Measurements from ENCODE around the gene MICAL3. TPM values are rescaled to one million over a fixed set of nuclear protein-coding genes. Genes with fewer than 3 reads are reported as not detected.

The MICAL3 gene
- total RNA-seq, 1 experiment from 2014 or later = 47.1 TPM

DNA sequence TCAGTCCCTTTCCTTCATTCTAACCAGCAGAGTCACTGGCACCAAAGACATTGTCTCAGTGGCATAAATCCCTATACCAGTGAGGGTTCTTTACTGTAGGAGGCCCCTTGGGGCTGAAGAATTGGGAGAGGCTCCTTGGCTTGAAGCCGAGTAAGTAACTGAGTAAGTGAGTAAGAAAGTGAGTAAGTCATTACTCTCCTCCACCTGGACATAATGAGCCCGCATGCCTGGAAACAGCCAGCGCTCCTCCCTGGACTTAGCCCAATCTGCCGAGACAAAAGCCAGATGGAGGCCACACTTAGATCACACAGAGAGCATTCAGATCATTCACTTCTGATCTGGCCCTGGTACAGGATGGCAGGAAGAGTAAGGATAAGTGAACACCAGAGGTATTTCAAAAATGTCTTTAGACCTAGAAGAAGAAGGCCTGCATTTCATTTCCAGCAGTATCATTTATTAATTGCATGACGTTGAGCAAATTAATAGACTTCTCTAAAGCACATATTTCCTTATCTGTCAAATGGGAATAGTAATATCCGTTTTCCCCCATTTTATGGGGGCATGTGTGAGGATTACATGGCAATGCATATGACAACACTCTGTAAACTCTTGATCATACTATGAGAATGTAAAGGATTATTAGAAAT is 8.2 kb upstream of the MICAL3 start:
- Histone ChIP-seq H3K9me3 (ENCODE audit: control insufficient read depth, insufficient read depth, low read depth, low read length) (no peaks in the 10 kb centered on the region), H3K27me3 (ENCODE audit: control insufficient read depth, insufficient read depth, low read length) (no peaks in the 10 kb centered on the region), H3K4me3 (ENCODE audit: low read depth in 2 of 2, low read length in 2 of 2) (no peak overlapping the region), H3K4me1 (ENCODE audit: control insufficient read depth, insufficient read depth, low read length) (no peaks in the 10 kb centered on the region), H3K36me3 (ENCODE audit: control insufficient read depth, insufficient read depth, low read length) (no peaks in the 10 kb centered on the region), H3K27ac (ENCODE audit: low read length) (no peak overlapping the region)
- no TSS peak for BruUV-seq (replicated peaks)
- no peak for TF ChIP-seq SIN3A (IDR thresholded peaks at IDR 0.05; ENCODE audit: borderline replicate concordance, insufficient read depth, low read depth, low read length)
- no peak for TF ChIP-seq POLR2AphosphoS5 (IDR thresholded peaks at IDR 0.05; ENCODE audit: low read depth, low read length)
- TF ChIP-seq, protein P1, sequence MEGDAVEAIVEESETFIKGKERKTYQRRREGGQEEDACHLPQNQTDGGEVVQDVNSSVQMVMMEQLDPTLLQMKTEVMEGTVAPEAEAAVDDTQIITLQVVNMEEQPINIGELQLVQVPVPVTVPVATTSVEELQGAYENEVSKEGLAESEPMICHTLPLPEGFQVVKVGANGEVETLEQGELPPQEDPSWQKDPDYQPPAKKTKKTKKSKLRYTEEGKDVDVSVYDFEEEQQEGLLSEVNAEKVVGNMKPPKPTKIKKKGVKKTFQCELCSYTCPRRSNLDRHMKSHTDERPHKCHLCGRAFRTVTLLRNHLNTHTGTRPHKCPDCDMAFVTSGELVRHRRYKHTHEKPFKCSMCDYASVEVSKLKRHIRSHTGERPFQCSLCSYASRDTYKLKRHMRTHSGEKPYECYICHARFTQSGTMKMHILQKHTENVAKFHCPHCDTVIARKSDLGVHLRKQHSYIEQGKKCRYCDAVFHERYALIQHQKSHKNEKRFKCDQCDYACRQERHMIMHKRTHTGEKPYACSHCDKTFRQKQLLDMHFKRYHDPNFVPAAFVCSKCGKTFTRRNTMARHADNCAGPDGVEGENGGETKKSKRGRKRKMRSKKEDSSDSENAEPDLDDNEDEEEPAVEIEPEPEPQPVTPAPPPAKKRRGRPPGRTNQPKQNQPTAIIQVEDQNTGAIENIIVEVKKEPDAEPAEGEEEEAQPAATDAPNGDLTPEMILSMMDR (IDR thresholded peaks at IDR 0.05) = no peak
- TF ChIP-seq, protein P2, sequence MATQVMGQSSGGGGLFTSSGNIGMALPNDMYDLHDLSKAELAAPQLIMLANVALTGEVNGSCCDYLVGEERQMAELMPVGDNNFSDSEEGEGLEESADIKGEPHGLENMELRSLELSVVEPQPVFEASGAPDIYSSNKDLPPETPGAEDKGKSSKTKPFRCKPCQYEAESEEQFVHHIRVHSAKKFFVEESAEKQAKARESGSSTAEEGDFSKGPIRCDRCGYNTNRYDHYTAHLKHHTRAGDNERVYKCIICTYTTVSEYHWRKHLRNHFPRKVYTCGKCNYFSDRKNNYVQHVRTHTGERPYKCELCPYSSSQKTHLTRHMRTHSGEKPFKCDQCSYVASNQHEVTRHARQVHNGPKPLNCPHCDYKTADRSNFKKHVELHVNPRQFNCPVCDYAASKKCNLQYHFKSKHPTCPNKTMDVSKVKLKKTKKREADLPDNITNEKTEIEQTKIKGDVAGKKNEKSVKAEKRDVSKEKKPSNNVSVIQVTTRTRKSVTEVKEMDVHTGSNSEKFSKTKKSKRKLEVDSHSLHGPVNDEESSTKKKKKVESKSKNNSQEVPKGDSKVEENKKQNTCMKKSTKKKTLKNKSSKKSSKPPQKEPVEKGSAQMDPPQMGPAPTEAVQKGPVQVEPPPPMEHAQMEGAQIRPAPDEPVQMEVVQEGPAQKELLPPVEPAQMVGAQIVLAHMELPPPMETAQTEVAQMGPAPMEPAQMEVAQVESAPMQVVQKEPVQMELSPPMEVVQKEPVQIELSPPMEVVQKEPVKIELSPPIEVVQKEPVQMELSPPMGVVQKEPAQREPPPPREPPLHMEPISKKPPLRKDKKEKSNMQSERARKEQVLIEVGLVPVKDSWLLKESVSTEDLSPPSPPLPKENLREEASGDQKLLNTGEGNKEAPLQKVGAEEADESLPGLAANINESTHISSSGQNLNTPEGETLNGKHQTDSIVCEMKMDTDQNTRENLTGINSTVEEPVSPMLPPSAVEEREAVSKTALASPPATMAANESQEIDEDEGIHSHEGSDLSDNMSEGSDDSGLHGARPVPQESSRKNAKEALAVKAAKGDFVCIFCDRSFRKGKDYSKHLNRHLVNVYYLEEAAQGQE (IDR thresholded peaks at IDR 0.05; ENCODE audit: insufficient read depth in 1 of 2, low read depth in 2 of 2, low read length in 1 of 2) = no peak
- TF ChIP-seq TCF7L2 (IDR thresholded peaks at IDR 0.05; ENCODE audit: low read depth, low read length) = no peak
- intact Hi-C loops (cut with micrococcal nuclease; ENCODE audit: unreplicated experiment) (no loop called here), in situ Hi-C loops (cut with HindIII; ENCODE audit: low pct_unique_long_range_greater_than_20kb, low sequenced_read_pairs) (no loop called here)
- ATAC-seq (peak; percentile 77), DNase-seq (ENCODE audit: low read depth, low spot score) (peak; percentile 72)
- ChIA-PET POLR2A (no interaction called here), CTCF (no interaction called here)

DNA sequence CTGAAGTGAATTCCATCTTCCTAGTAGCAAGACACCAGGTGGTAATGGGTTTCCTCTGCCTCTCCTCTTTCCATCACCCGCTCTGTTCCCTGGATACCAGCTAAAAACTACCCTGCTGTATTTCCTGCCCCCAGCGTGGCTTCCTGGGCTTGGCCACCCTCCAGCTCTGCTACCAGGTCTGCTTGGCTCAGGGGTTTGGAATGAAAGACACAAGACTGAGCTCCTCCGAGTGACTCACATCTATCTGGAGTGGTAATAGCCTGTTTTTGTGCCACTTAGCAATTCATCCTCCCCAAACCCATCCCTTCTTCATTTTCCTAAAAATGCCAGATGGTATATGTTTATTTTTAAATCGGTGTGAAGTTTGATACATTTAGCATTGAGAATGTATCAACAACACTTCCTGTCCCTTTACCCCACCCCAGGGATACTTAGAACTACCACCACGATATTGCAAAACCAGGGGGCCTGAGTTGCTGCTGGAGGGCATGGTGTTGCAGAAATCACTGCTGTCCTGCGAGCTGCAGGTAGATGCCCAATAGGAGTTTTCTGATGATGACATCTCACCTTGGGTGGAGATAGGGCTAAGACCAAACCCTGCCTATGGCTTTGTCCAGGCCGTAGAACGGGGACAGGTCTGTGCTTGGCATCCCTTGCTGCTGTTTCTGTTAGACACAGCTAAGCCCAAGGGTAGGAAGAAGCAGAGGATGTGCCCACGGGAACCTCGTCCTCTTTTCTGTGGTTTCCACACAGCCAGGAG is 7.5 kb upstream of the MICAL3 start:
- TF ChIP-seq, protein P2 (IDR thresholded peaks at IDR 0.05; ENCODE audit: insufficient read depth in 1 of 2, low read depth in 2 of 2, low read length in 1 of 2) = no peak
- Histone ChIP-seq H3K27me3 (ENCODE audit: control insufficient read depth, insufficient read depth, low read length) (no peaks in the 10 kb centered on the region), H3K36me3 (ENCODE audit: control insufficient read depth, insufficient read depth, low read length) (no peaks in the 10 kb centered on the region), H3K4me3 (ENCODE audit: low read depth in 2 of 2, low read length in 2 of 2) (no peak overlapping the region), H3K9me3 (ENCODE audit: control insufficient read depth, insufficient read depth, low read depth, low read length) (no peaks in the 10 kb centered on the region), H3K27ac (ENCODE audit: low read length) (no peak overlapping the region), H3K4me1 (ENCODE audit: control insufficient read depth, insufficient read depth, low read length) (no peaks in the 10 kb centered on the region)
- no TSS peak for BruUV-seq (replicated peaks)
- intact Hi-C loops (cut with micrococcal nuclease; ENCODE audit: unreplicated experiment) (no loop called here), in situ Hi-C loops (cut with HindIII; ENCODE audit: low pct_unique_long_range_greater_than_20kb, low sequenced_read_pairs) (no loop called here)
- ATAC-seq = peak; percentile 86
- DNase-seq (ENCODE audit: low read depth, low spot score) = peak; percentile 86
- ChIA-PET CTCF (interaction anchor here (0.7 kb wide), 1 partner anchor 174 kb away, joined by 3 read pairs; no protein-coding TSS in a partner anchor), POLR2A (interaction anchor here (0.5 to 0.7 kb wide), 2 partner anchors 51 to 344 kb away, joined by 3 to 4 read pairs; no protein-coding TSS in a partner anchor)

Measured in Panc1 (cell line).